ENCODE results near the gene FGF14.

GRCh38 chr13:102128216-102128810, 273.5 kb downstream of the FGF14 start:
- TF ChIP-seq CTCF (IDR thresholded peaks at IDR 0.05) (no peak), ZFX (IDR thresholded peaks at IDR 0.05; ENCODE audit: borderline replicate concordance) (no peak)

Data from 22Rv1 (cell line).